Measurements from ENCODE around the gene KCNQ1.

Gene KCNQ1

DNA sequence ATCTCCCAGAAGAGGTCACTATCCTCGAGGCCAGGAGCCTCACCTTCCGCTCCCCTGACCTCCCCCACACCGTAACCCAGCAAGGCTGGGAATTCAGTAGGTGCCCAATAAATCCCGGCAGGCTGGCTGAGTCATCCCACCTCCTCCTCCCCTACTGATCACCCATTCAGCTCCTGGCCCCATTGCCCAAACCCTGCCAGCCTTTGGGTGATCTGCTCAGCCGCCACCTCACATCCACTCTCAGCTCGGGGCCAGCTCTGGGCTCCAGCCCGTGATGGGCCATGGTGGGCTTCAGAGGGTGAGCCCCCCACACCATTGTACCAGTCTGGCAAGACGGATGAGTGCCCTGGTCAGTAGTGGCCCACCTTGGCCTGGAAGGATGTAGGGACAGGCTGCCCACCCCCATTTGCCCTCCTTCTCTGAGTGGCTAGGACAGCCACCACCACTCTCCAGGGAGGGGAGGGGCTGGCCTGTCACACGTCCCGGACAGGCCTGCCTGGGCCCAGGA is 8.7 kb upstream of the KCNQ1 start:
- no peaks in the 10 kb centered on the region for H3K36me3 ChIP-seq (ENCODE audit: control insufficient read depth, insufficient read depth, low read length)
- no peak overlapping the region for H3K4me3 ChIP-seq (ENCODE audit: low read depth, low read length)

DNA sequence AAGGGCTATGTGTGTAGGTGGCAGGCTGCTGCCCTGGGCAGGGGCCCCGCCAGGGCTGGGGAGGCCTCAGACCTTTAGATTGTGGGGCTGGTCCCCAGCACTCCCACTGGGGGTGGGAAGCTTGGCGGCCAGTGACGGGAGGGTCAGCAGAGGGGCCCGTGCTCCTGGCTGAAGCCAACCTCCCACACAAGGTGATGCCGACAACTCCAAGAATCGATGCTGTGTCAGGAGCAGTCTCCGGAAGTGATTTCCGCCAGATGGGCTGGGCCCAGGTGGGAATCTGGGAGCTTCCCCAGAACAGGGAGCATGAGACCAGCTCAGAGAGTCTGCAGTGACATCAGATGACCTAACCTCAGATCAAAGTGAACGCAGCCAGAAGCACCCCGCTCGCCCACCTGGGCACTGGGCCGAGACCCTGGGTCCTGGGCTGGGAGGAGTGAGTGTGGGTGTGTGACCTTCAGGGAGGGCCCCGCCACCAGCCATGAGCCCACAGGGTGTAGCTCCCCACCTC is 8.2 kb upstream of the KCNQ1 start:
- no peak overlapping the region for H3K27ac ChIP-seq (ENCODE audit: low read depth, low read length)
- no peaks in the 10 kb centered on the region for H3K36me3 ChIP-seq (ENCODE audit: control insufficient read depth, insufficient read depth, low read length)
- no peak overlapping the region for H3K9ac ChIP-seq (ENCODE audit: low read depth, low read length)
- peaks cover 36% of the 10 kb centered on the region for H3K27me3 ChIP-seq (ENCODE audit: control insufficient read depth, insufficient read depth, low read length)
- no peak overlapping the region for H3K4me3 ChIP-seq (ENCODE audit: low read depth, low read length)
- H3K4me1 ChIP-seq (ENCODE audit: control insufficient read depth, insufficient read depth, low read length): no peaks in the 10 kb centered on the region
- no peaks in the 10 kb centered on the region for H3K9me3 ChIP-seq (ENCODE audit: control insufficient read depth, insufficient read depth, low read length)

More for the DNA sequence above, 8.7 kb upstream of the KCNQ1 start:
- peaks cover 32% of the 10 kb centered on the region for H3K27me3 ChIP-seq (ENCODE audit: control insufficient read depth, insufficient read depth, low read length)
- H3K9ac ChIP-seq (ENCODE audit: low read depth, low read length): no peak overlapping the region
- no peaks in the 10 kb centered on the region for H3K9me3 ChIP-seq (ENCODE audit: control insufficient read depth, insufficient read depth, low read length)
- H3K4me1 ChIP-seq (ENCODE audit: control insufficient read depth, insufficient read depth, low read length): no peaks in the 10 kb centered on the region
- no peak overlapping the region for H3K27ac ChIP-seq (ENCODE audit: low read depth, low read length)

DNA sequence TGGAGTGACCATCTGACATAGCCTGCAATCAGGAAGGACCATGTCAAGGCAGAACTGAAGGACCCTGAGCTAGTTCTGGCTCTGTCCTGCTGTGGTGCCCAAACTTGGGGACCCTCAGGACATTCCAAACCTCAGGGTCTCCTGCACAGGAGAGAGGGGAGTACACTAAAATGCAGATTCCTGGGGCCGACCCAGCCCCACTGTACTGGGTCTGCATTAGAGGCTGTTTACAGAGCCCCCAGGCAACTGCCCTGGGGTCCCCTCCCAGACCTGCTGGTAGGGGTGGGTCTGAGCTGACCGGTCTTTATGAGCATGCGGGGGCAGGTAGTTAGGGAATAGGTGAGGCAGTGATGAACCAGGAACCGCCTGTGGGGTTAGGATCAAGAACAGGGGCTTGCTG is 7.3 kb upstream of the KCNQ1 start:
- Histone ChIP-seq H3K9me3 (ENCODE audit: control insufficient read depth, insufficient read depth, low read length) (no peaks in the 10 kb centered on the region), H3K27me3 (ENCODE audit: control insufficient read depth, insufficient read depth, low read length) (peaks cover 44% of the 10 kb centered on the region), H3K27ac (ENCODE audit: low read depth, low read length) (no peak overlapping the region), H3K4me1 (ENCODE audit: control insufficient read depth, insufficient read depth, low read length) (no peaks in the 10 kb centered on the region), H3K4me3 (ENCODE audit: low read depth, low read length) (no peak overlapping the region), H3K9ac (ENCODE audit: low read depth, low read length) (no peak overlapping the region), H3K36me3 (ENCODE audit: control insufficient read depth, insufficient read depth, low read length) (no peaks in the 10 kb centered on the region)

DNA sequence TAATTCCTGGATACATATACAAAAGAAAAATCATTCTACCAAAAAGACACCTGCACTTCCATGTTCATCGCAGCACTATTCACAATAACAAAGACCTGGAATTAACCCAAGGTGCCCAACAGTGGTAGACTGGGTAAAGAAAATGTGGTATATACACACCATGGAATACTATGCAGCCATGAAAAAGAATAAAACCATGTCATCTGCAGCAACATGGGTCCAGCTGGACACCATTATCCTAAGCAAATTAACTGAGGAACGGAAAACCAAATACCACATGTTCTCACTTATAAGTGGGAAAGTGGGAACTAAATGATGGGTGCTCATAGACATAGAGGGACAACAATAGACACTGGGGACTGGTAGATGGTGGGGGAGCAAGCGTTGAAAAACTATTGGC is 5.0 kb upstream of the KCNQ1 start:
- H3K9ac ChIP-seq (ENCODE audit: low read depth, low read length): no peak overlapping the region
- H3K27me3 ChIP-seq (ENCODE audit: control insufficient read depth, insufficient read depth, low read length): peaks cover 62% of the 10 kb centered on the region
- no peak overlapping the region for H3K27ac ChIP-seq (ENCODE audit: low read depth, low read length)
- no peaks in the 10 kb centered on the region for H3K36me3 ChIP-seq (ENCODE audit: control insufficient read depth, insufficient read depth, low read length)
- H3K4me1 ChIP-seq (ENCODE audit: control insufficient read depth, insufficient read depth, low read length): no peaks in the 10 kb centered on the region
- H3K4me3 ChIP-seq (ENCODE audit: low read depth, low read length): no peak overlapping the region
- no peaks in the 10 kb centered on the region for H3K9me3 ChIP-seq (ENCODE audit: control insufficient read depth, insufficient read depth, low read length)

DNA sequence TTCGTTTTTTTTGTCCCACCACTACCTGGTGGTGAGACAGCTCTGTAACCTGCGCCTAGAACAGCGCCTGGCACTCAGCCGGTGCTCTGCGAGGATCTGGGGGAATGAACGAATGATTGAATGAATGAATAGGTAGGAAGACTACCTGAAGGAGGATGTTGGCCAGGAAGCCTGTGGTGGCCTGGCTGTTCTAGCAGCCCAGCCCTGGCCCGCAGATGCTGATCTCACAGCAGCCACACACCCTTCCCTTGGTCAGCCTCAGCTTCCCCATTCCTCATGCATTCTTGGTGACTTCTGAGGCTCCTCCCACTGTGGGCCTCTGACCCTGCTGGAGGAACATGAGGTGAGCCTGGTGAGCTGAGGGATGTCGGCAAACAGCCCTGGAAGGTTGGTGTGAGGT is 4.2 kb upstream of the KCNQ1 start:
- no peaks in the 10 kb centered on the region for H3K9me3 ChIP-seq (ENCODE audit: control insufficient read depth, insufficient read depth, low read length)

DNA sequence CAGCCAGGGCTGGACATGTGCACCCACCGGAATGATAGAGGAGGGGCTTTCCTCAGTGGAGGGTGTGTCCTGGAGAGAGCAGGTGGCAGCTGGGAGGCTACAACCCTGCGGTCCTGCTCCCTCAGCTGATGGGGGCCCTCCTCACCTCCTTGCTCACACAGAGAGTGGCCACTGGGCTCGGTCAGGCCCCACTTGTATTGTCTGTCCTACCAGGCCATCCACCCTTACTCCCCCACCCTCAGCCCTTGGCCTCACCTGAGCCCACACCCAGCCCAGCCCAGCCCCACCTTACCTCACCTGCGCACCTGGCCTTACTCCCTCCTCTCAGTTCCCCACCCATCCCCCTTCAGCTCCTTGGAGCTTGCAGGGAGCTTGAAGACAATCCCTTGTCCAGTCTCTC is 3.6 kb upstream of the KCNQ1 start:
- Histone ChIP-seq H3K9ac (ENCODE audit: low read depth, low read length) (no peak overlapping the region), H3K36me3 (ENCODE audit: control insufficient read depth, insufficient read depth, low read length) (no peaks in the 10 kb centered on the region), H3K27me3 (ENCODE audit: control insufficient read depth, insufficient read depth, low read length) (peaks cover 73% of the 10 kb centered on the region), H3K4me1 (ENCODE audit: control insufficient read depth, insufficient read depth, low read length) (no peaks in the 10 kb centered on the region), H3K9me3 (ENCODE audit: control insufficient read depth, insufficient read depth, low read length) (no peaks in the 10 kb centered on the region), H3K4me3 (ENCODE audit: low read depth, low read length) (no peak overlapping the region), H3K27ac (ENCODE audit: low read depth, low read length) (no peak overlapping the region)

More for the DNA sequence above, 4.2 kb upstream of the KCNQ1 start:
- Histone ChIP-seq H3K36me3 (ENCODE audit: control insufficient read depth, insufficient read depth, low read length) (no peaks in the 10 kb centered on the region), H3K27ac (ENCODE audit: low read depth, low read length) (no peak overlapping the region), H3K4me3 (ENCODE audit: low read depth, low read length) (no peak overlapping the region), H3K27me3 (ENCODE audit: control insufficient read depth, insufficient read depth, low read length) (peaks cover 68% of the 10 kb centered on the region), H3K4me1 (ENCODE audit: control insufficient read depth, insufficient read depth, low read length) (no peaks in the 10 kb centered on the region), H3K9ac (ENCODE audit: low read depth, low read length) (no peak overlapping the region)

DNA sequence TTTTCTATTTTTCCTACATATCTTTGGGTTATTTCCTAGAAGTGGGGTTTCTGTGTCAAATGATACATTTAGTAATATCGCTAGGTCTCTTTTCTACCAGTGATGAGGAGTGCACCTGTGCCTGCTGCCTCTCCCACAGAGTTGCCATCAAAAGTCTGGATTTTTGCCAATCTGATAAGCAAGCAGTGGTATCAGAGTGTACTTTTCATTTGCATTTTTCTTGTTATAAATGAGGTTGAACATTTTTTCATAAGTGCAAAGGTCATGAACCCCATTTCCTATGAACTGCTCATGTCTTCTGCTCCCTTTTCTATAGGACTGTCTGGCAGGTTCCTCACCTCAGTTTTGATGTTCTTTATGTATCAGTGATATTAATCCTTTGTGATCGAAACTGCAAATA is 2.2 kb upstream of the KCNQ1 start:
- Histone ChIP-seq H3K9me3 (ENCODE audit: control insufficient read depth, insufficient read depth, low read length) (no peaks in the 10 kb centered on the region), H3K4me3 (ENCODE audit: low read depth, low read length) (no peak overlapping the region), H3K4me1 (ENCODE audit: control insufficient read depth, insufficient read depth, low read length) (no peaks in the 10 kb centered on the region), H3K27me3 (ENCODE audit: control insufficient read depth, insufficient read depth, low read length) (peaks cover 76% of the 10 kb centered on the region), H3K9ac (ENCODE audit: low read depth, low read length) (no peak overlapping the region), H3K27ac (ENCODE audit: low read depth, low read length) (no peak overlapping the region), H3K36me3 (ENCODE audit: control insufficient read depth, insufficient read depth, low read length) (no peaks in the 10 kb centered on the region)

DNA sequence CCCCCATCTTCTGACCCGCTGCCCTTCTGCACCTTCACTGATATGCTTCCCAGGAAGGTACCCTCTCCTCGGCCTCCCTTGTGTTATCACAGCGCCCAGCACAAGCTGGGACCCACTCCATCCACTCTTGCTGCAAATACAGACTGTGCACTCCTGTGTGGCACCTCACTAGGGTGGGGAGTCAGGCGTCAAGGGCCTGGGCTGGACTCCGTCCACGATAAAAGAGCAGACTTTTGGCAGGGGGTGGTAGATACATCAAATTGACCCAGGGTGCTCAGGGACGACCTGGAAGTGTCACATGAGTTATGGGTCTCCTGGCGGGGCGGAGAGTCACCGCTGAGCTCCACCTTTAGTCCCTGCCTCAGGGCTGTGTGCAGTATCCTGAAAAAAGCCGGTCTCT is 1.4 kb upstream of the KCNQ1 start:
- H3K27me3 ChIP-seq (ENCODE audit: control insufficient read depth, insufficient read depth, low read length): peaks cover 84% of the 10 kb centered on the region
- no peak overlapping the region for H3K4me3 ChIP-seq (ENCODE audit: low read depth, low read length)
- no peaks in the 10 kb centered on the region for H3K9me3 ChIP-seq (ENCODE audit: control insufficient read depth, insufficient read depth, low read length)
- H3K27ac ChIP-seq (ENCODE audit: low read depth, low read length): no peak overlapping the region
- H3K9ac ChIP-seq (ENCODE audit: low read depth, low read length): no peak overlapping the region
- no peaks in the 10 kb centered on the region for H3K36me3 ChIP-seq (ENCODE audit: control insufficient read depth, insufficient read depth, low read length)
- no peaks in the 10 kb centered on the region for H3K4me1 ChIP-seq (ENCODE audit: control insufficient read depth, insufficient read depth, low read length)

DNA sequence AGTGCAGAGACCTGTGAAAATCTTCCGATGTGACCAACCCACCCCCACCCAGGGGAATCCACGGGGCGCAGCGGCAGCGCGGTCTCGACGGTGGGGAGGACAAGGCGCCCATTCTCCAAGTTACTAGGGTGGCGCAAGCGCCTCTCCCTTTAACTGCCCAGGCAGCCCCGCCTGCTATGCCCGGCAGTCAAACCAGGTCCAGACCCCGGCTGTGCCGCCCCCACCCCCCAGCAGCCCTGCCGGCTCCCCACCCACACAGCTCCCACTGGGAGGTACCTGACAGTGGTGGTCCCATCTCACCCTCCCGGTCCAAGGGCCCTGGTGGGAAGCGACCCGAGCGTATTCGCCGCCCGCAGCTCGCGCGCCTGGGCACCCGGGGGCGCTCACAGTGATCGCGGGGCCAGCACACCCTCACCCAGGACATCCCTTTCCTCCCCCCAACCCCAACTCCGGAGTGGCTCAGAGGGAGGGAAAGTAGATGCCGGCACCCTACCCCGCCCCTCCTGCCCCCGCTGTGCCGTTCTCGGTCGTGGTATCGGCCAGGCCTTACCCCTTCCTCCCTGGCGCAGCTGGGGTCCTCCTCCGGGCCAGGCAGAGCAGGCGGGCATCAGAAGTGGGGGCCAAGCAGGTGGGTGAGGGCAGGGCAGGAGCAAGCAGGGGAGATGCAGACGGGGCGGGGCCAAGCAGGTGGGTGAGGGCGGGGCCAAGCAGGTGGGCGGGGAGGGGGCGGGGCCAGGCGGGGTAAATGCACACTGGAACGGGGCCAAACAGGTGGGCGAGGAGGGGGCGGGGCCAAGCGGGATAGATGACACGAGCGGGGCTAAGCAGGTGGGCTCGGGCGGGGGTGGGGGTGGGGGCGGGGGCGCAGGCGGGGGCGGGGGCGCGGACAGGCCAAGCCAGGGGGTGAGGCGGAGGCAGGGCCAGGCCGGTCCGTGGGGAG is 657 bp upstream of the KCNQ1 start, which contains the start of gene TRPM5:
Gene TRPM5 (minus strand): TSS at position 634 of the 940 bp plus-strand sequence. CDS start 21,478 bp downstream, outside the sequence.
- no peaks in the 10 kb centered on the region for H3K36me3 ChIP-seq (ENCODE audit: control insufficient read depth, insufficient read depth, low read length)
- H3K9me3 ChIP-seq (ENCODE audit: control insufficient read depth, insufficient read depth, low read length): no peaks in the 10 kb centered on the region
- H3K9ac ChIP-seq (ENCODE audit: low read depth, low read length): no peak within 1 kb of the TSS
- peak within 1 kb of the TSS; percentile 63 for H3K4me3 ChIP-seq (ENCODE audit: low read depth, low read length)
- no peaks in the 10 kb centered on the region for H3K4me1 ChIP-seq (ENCODE audit: control insufficient read depth, insufficient read depth, low read length)
- H3K27ac ChIP-seq (ENCODE audit: low read depth, low read length): no peak within 1 kb of the TSS
- peaks cover 87% of the 10 kb centered on the region for H3K27me3 ChIP-seq (ENCODE audit: control insufficient read depth, insufficient read depth, low read length)

DNA sequence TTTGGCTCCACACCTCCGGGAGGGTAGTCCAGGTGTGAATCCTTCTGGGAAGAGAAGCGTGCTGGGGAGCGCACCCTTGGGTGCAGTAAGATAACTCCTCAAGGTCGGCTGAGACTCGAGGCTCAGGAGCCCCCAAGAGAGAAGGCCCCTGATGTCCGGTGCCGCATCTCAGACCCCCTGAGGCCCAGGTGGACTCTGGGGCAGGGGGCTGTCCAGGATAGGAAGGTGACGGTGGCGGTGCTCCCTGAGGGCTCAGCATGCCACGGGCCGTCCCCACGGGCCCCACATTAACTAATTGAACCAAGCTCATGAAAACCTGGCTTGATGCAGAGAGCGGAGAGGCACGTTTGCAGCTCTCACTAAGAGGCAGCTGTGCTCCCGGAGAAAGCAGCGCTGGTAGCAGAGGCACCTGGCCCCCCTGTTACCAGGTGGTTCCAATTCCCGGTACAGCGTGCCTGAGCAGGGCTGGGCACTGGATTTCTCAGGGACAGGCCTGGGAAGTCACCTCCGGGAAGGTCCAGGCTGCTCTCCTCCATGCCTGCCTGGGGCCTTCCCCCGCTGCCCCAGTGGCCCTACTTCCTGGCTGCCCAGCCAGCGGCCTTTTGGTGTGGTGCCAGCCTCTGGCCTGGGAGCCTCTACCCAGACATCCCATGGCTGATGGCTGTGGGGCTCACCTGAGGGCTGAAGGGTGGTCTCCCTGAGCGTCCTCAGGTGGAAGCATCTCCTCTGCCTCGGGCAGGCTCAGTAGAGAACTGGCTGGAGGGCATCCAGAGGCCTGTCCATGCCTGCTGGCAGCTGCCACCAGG is 1.1 kb downstream of the KCNQ1 start:
- Histone ChIP-seq H3K27me3 (ENCODE audit: control insufficient read depth, insufficient read depth, low read length) (peaks cover 88% of the 10 kb centered on the region), H3K27ac (ENCODE audit: low read depth, low read length) (no peak overlapping the region), H3K36me3 (ENCODE audit: control insufficient read depth, insufficient read depth, low read length) (no peaks in the 10 kb centered on the region), H3K4me3 (ENCODE audit: low read depth, low read length) (peak overlapping the region; percentile 63; the same call in 1 of the 2 replicates), H3K4me1 (ENCODE audit: control insufficient read depth, insufficient read depth, low read length) (no peaks in the 10 kb centered on the region), H3K9ac (ENCODE audit: low read depth, low read length) (no peak overlapping the region), H3K9me3 (ENCODE audit: control insufficient read depth, insufficient read depth, low read length) (no peaks in the 10 kb centered on the region)
